Activated gamma-delta T cell treated with anti-CD3 and anti-CD28 coated beads, Interleukin-2, amount 50 U/mL, for 16 hours (primary cell): ENCODE measurements around the gene TRAPPC1.

Source experiments
- DNase-seq: peaks from one replicate; pipeline ENCODE4 v3.0.0-alpha.2; 2020; ENCODE audit warnings: low read depth

TRAPPC1 gene

DNA sequence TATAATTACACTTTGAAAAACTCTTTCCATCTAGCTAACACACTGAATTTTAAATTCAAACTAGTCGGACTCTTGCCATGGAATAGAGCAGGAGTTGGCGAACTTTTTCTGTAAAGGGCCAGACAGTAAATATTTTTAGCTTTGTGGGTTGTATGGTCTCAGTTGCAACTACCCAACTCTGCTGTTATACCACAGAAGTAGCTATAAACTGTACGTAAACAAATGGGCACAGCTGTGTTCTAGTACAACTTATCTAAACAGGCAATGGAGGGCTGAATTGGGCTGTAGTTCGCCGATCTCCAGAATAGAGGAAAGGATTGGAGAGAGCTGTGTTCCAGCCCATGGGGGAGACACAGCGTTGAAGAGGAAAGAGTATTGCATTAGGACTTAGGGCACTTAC lies 9.0 kb upstream of the TRAPPC1 start:
- DNase-seq: no peak

DNA sequence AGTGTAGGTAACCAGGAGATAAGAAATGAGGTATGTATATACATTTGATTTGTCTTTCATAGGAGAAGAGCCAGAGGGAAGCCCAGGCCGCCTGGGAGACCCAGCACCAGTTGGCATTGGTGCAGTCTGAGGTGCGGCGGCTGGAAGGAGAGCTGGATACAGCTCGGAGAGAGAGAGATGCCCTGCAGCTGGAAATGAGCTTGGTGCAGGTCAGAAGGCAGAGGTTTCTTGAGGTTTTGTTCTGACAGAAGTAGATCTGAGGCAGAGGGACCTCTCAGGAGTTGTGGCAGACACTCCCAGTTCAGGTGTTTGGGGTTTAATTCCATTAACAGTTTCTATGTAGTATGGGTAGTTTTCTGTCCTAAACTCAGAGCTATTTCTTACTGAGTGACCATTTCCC lies 8.3 kb upstream of the TRAPPC1 start:
- DNase-seq: no peak

DNA sequence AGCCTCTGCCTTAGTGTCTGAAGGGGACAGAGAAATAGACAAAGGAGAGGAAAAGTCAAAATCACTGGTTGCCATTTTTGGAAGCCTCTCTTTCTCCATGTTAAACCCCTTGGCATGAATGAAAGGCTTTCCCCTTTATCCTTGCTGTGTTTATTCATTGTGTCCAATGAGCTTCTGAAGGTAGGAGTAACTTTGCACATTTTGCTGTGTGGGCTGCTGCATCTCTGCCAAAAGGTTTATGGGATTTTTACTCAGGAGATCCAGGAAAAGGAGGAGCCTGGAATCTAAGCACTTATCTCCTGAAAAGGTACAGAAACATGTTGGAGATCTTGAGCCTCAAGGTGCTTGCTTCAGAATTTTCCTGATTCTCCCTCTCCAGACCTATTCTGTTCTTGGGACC lies 4.1 kb upstream of the TRAPPC1 start:
- DNase-seq: no peak

DNA sequence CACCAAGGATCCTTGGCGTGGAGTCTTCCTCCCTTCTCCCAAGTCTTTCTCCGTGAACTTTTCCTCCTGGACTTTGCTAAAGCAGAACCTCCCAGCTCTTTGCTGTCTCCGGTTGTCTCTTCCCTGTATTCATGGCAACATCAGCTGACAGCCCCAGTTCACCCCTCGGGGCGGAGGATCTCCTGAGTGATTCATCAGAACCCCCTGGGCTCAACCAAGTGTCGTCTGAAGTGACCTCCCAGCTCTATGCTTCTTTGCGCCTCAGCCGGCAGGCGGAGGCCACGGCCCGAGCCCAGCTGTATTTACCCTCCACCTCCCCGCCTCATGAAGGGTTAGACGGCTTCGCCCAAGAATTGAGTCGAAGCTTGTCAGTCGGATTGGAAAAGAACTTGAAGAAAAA lies 1.2 kb upstream of the TRAPPC1 start:
- no peak for DNase-seq

- DNase-seq: no peak
Measured at GRCh38 chr17:7932483-7932891, 741 bp upstream of the TRAPPC1 start.

DNA sequence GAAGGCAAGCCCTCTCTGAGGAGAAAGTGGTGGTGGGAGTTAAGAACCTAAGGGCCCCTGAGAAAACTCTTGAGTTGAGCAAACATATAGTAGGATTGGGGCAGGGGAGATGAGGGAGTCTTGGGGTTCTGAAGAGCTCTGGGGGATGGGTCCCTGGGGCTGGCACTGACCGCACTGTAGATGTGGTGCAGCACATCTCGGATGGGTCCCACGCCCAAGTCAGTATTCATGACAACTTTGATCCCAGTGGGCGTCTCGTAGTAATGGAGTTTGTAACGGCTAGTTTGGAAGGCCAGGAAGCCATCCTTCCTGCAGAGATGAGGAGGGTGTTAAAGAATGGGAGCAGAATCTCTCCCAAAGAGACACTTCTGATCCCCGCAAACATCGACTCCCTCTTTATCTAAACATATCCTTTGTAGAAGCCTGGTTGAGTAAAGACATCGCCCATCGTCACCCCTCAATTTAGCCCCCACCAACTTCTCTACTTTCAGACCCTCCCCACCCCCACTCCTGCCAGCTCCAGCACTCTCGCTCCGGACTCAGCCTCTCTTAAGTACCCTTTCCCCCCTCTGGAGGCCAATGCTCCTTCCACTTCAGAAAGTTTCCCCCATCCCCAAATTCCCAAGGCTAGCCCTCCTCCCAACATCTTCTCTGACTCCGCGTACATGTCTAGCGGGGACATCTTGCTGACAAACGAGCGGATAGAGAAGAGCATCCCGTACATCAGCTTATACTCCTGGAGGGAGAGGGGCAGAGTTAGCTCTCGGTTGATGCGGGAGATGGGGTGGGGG lies 710 bp downstream of the TRAPPC1 start:
- no peak for DNase-seq

GRCh38 chr17:7929158-7930023 lies 2.4 kb downstream of the TRAPPC1 start, which contains the start of gene KCNAB3:
KCNAB3 (minus strand) TSS chr17:7929856; CDS start chr17:7929435, 421 bp downstream.
- no peak for DNase-seq

DNA sequence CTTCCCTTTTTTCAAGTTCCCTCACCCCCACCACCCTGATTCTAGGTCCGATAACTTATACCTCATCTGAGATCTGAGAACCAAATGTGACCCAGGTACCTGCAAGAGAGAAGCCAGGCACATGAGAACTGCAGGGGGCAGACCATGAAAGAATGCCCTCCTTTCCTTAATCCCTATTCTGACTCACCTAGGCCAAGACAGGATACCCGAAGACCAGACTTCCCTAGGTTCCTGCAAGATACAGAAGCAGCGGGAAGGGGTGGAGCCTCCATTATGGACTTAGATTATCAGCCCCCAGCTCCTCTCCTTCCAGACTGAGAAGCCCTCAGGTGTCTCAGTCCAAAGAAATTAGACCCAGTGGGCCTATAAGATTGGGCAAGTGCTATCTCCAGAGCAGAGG lies 4.2 kb downstream of the TRAPPC1 start:
- no peak for DNase-seq

- DNase-seq: peak; percentile 74
Measured at GRCh38 chr17:7922845-7923628, 8.7 kb downstream of the TRAPPC1 start.

DNA sequence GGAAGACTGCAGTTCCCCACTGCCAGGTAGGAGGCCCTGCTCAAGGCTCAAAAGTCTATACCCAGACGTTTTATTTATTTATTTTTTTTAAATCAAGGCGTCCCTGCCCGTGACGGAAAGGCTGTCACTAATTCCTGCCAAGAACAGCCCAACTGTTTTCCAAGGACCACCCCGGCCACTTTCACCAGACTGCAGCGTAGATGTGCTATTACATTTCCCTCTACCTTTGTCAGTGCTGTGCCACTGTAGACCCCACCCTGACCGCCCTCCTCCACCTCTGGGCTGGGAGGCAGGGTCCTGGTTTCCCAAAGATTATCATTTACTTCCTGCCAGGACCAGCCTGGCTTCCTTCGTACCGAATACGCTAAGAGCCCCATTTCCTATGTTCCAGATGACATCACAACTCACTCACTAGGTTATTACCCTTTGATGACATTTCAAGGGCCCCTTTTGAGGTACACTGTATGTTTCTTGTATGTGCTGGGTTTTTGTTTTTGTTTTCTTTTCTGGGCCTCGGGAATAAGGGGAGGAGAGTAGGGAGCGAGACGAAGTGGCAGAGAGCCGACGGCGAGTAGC lies 9.4 kb downstream of the TRAPPC1 start:
- no peak for DNase-seq

- DNase-seq: no peak
Measured at GRCh38 chr17:7916808-7917207, 14.9 kb downstream of the TRAPPC1 start.

DNA sequence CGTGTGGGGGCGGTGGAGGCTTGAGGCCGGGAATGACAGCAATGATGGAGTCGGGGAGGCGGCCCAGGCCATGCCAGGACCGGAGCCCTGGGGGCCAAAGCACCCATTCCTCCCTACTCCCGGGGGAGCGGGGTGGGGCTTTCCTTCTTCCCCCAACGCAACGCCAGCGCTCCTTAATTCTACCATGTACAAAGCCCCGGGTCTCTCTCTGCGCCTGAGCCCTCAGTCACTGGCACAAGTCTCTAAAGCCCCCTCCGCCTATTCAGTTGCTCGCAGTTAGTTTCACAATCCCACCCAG lies 15.4 kb downstream of the TRAPPC1 start:
- no peak for DNase-seq

GRCh38 chr17:7915611-7916384 lies 15.9 kb downstream of the TRAPPC1 start, which contains the start of gene RNF227:
RNF227 (minus strand) TSS chr17:7916289; CDS start chr17:7916195, 94 bp downstream.
- DNase-seq: peak; percentile 67

- no peak for DNase-seq
Measured at GRCh38 chr17:7915179-7915610, 16.6 kb downstream of the TRAPPC1 start.

DNA sequence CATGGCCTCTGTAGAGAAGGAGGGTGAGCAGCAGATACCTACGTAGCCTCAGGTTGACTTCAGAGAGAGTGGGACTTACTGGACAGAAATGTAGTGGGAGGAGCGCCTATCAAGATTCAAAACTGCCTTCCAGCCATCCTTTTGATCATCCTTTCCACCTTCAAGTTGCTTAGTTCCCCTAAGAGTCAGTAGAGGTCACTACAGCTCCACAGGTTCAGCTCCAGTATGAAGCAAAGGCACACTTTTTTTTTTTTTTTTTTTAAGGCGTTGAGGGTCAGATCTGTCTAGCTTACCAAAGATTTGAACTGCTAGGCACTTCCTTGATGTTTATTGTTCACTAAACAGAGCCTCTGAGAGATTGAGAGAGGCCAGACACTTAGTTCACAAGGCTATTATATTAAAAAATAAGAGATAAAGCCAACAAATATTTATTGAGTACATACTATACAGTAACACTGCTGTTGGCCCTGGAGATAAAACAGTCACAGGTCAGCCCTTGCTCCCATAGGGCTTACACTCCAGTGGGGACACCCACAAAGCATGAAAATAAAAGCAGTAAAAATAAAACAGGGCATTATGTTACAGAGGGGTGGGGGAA lies 18.7 kb downstream of the TRAPPC1 start:
- no peak for DNase-seq

DNA sequence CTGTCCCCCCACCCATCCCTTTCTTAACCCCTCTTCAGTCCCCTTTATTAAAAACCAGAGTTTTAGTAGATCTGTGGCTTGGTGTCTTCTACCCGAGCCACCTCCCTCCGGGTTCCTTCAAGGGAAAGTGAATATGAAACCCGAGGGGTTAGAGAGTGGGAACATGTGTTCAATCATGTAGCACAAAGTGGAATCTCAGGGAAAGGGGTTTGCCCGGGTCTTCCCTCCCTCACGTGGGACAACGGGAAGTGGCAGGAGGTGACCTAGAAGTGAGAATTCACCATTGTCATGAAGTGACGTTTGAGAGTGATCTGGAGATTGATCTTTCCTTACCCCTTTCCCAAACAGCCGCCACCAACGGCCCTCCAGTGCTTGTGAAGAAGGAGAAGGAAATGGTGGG lies 20.6 kb downstream of the TRAPPC1 start:
- DNase-seq: no peak

- no peak for DNase-seq
Measured at GRCh38 chr17:7910711-7911110, 21.0 kb downstream of the TRAPPC1 start.

DNA sequence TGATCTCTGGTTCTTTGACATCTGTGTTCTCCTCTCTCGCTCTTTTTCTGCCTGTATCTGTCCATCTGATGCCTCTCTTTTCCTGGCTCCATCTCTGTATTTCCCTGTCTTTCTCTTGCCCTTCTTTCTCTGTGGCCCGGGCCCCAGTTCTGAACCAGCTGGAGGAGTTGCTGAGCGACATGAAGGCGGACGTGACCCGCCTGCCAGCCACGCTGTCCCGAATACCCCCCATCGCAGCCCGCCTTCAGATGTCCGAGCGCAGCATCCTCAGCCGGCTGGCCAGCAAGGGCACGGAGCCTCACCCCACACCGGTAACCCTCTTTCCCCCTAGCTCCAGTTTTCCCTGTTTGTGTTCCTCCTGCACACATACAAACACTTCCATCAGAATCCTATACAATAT lies 21.5 kb downstream of the TRAPPC1 start:
- no peak for DNase-seq

- no peak for DNase-seq
Measured at GRCh38 chr17:7909089-7909488, 22.7 kb downstream of the TRAPPC1 start.

DNA sequence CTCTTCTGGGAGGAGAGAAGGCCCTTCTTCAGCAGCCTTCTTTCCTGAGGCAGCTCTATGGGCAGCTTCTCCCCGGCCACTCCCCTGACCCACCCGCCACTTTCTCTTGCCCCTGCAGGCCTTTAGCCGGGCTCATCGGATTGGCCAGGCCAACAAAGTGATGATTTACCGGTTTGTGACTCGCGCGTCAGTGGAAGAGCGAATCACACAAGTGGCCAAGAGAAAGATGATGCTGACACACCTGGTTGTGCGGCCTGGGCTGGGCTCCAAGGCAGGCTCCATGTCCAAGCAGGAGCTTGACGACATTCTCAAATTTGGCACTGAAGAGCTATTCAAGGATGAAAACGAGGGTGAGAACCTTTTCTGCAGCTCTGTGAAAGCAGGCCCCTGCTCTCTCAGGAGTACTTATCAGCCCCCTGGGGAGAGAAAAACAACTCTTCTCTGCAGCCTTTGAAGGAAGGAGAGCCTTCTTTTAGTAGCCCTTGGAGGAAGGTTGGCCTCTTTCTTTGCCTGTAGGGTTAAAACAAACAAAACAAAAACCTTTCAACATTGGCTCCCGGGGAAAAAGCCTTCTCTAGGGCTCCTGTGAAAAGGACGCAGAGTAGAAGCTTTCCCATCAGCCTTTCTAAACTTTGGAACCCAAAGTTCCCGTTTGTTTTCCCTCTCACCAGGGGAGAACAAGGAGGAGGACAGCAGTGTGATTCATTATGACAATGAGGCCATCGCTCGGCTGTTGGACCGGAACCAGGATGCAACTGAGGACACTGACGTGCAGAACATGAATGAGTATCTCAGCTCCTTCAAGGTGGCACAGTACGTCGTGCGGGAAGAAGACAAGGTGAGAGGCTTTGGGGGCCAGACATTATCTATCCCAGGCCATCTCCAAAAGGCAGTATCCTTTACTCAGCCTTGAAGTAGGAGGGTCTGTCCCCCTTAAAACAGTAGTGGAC lies 28.3 kb downstream of the TRAPPC1 start:
- DNase-seq: no peak
